ENCODE results near the gene MYO3B. TPM values are rescaled to one million over a fixed set of nuclear protein-coding genes. Genes with fewer than 3 reads are reported as not detected.

The MYO3B gene
- total and polyA plus RNA-seq, 2 donors (not counting 1 experiment from before 2014, with no cell fraction given) = not detected

DNA sequence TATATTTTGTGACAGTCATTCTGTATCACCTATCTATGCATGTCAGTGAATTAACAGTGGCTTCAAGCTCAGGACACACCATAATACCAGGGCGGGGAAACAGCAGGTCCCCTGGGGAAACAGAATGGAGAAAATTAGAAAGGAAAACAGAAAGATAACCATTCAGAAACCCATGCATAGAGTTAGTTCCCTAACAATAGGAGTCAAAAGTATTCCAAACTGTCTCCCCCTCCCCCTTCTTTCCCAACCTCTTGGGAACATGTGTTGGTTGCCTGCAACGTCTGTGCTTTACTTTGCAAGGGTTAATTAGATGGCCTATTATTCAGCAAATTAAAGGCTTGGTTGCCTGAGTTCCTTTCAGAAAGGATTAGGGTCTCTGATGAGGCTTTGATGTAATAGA, 176.4 kb downstream of the MYO3B start:
- no peak overlapping the region for H3K4me2 ChIP-seq (replicated peaks; ENCODE audit: low read depth, low read length, poor library complexity, severe bottlenecking)
- Mint-ChIP-seq H3K27ac (no peak overlapping the region), H3K4me3 (no peak overlapping the region), H3K27me3 (peaks cover 6% of the 10 kb centered on the region), H3K4me1 (no peaks in the 10 kb centered on the region), H3K9me3 (ENCODE audit: insufficient read depth) (no peaks in the 10 kb centered on the region)
- no peaks in the 10 kb centered on the region for H3K79me2 ChIP-seq (ENCODE audit: control insufficient read depth, insufficient read depth, low read length)
- POLR2A ChIA-PET = no interaction called here
- TF ChIP-seq EZH2 (IDR thresholded peaks at IDR 0.05; ENCODE audit: borderline replicate concordance, insufficient read depth, low read depth, low read length, poor library complexity, severe bottlenecking) = no peak
- TF ChIP-seq, protein P1, sequence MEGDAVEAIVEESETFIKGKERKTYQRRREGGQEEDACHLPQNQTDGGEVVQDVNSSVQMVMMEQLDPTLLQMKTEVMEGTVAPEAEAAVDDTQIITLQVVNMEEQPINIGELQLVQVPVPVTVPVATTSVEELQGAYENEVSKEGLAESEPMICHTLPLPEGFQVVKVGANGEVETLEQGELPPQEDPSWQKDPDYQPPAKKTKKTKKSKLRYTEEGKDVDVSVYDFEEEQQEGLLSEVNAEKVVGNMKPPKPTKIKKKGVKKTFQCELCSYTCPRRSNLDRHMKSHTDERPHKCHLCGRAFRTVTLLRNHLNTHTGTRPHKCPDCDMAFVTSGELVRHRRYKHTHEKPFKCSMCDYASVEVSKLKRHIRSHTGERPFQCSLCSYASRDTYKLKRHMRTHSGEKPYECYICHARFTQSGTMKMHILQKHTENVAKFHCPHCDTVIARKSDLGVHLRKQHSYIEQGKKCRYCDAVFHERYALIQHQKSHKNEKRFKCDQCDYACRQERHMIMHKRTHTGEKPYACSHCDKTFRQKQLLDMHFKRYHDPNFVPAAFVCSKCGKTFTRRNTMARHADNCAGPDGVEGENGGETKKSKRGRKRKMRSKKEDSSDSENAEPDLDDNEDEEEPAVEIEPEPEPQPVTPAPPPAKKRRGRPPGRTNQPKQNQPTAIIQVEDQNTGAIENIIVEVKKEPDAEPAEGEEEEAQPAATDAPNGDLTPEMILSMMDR (IDR thresholded peaks at IDR 0.05) = no peak
- H3K9me3 ChIP-seq (ENCODE audit: control extremely low read depth in 1 of 3, control insufficient read depth in 2 of 3, insufficient read depth in 1 of 3, low read length in 2 of 3) = no peaks in the 10 kb centered on the region
- no peaks in the 10 kb centered on the region for H4K20me1 ChIP-seq (ENCODE audit: control insufficient read depth, insufficient read depth, low read length, poor library complexity, severe bottlenecking)
- DNase-seq = no peak
- H3K36me3 ChIP-seq (replicated peaks in 1 of 2; ENCODE audit: control extremely low read depth in 1 of 2, control insufficient read depth in 1 of 2, extremely low read depth in 1 of 2, insufficient read depth in 2 of 2, low read length in 1 of 2) = no peaks in the 10 kb centered on the region
- no peak for ATAC-seq (ENCODE audit: low read depth)
- no peak overlapping the region for H3K27ac ChIP-seq (ENCODE audit: low read length in 2 of 2)
- intact Hi-C loops (cut with micrococcal nuclease) = no loop called here
- H2AFZ ChIP-seq (ENCODE audit: insufficient read depth, low read depth, low read length, poor library complexity, severe bottlenecking) = no peak overlapping the region
- no peak overlapping the region for H3K9ac ChIP-seq (ENCODE audit: low read length)
- H3K4me3 ChIP-seq (ENCODE audit: control extremely low read depth in 1 of 5, extremely low read depth in 1 of 5, insufficient read depth in 1 of 5, low read depth in 2 of 5, low read length in 4 of 5) = no peak overlapping the region
- CTCF ChIA-PET = no interaction called here
- no peaks in the 10 kb centered on the region for H3K4me1 ChIP-seq (ENCODE audit: control insufficient read depth in 2 of 2, insufficient read depth in 2 of 2, low read length in 2 of 2)
- no CpG with 5 or more reads among the region's 2 CpGs for WGBS (ENCODE audit: insufficient coverage)
- no peaks in the 10 kb centered on the region for H3K27me3 ChIP-seq (replicated peaks in 1 of 4; ENCODE audit: control extremely low read depth in 1 of 4, control insufficient read depth in 3 of 4, insufficient read depth in 4 of 4, low read length in 3 of 4)

DNA sequence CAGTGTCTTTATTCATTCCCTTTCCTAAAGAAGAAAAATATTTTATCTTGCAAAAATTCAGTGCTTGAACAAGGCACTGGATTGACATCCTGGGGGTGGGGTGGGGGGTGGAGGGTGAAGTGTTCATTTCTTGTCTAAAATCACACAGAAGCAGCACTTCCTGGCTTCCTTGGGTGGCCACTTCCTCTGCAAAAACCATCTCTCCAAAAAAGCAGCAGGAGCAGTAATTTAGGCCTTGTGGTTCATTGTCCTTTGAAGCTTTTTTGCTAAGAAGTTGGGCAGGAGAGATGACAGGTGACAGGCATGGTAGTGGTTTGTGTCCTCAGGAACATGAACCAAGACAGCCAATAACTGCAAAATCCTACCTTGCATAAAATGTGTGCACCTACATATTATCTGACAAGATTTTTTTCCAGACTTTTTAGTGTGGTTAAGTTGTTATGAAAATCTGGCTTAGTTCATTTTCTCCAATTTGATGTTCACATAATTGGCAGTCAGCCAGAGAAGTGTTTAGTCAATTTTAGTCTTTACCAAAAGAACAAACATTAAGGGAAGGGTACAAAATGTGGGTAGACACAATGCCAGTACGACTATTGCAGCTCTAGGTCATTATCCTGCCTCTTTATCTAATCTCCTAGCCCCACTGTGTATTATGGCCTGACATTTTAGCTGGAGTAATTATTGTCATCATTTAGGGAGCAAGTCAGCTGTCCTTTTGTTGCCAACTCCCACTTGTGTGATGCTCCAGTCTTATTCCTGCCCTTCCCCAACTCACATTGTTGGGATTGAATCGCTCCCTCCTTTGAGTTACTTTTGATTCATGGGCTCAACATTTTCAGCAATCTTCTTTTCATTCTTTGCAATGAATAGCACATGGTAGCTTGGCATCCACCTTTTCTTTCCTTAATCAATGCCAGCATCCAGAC, 177.2 kb downstream of the MYO3B start:
- Mint-ChIP-seq H3K9me3 (ENCODE audit: insufficient read depth) (no peaks in the 10 kb centered on the region), H3K4me1 (no peaks in the 10 kb centered on the region), H3K27me3 (peaks cover 6% of the 10 kb centered on the region), H3K27ac (no peak overlapping the region), H3K4me3 (no peak overlapping the region)
- Histone ChIP-seq H3K9me3 (ENCODE audit: control extremely low read depth in 1 of 3, control insufficient read depth in 2 of 3, insufficient read depth in 1 of 3, low read length in 2 of 3) (no peaks in the 10 kb centered on the region), H4K20me1 (ENCODE audit: control insufficient read depth, insufficient read depth, low read length, poor library complexity, severe bottlenecking) (no peaks in the 10 kb centered on the region), H3K27me3 (replicated peaks in 1 of 4; ENCODE audit: control extremely low read depth in 1 of 4, control insufficient read depth in 3 of 4, insufficient read depth in 4 of 4, low read length in 3 of 4) (no peaks in the 10 kb centered on the region), H3K4me2 (replicated peaks; ENCODE audit: low read depth, low read length, poor library complexity, severe bottlenecking) (no peak overlapping the region), H3K36me3 (replicated peaks in 1 of 2; ENCODE audit: control extremely low read depth in 1 of 2, control insufficient read depth in 1 of 2, extremely low read depth in 1 of 2, insufficient read depth in 2 of 2, low read length in 1 of 2) (no peaks in the 10 kb centered on the region), H2AFZ (ENCODE audit: insufficient read depth, low read depth, low read length, poor library complexity, severe bottlenecking) (no peak overlapping the region), H3K27ac (ENCODE audit: low read length in 2 of 2) (no peak overlapping the region), H3K4me3 (ENCODE audit: control extremely low read depth in 1 of 5, extremely low read depth in 1 of 5, insufficient read depth in 1 of 5, low read depth in 2 of 5, low read length in 4 of 5) (no peak overlapping the region), H3K9ac (ENCODE audit: low read length) (no peak overlapping the region), H3K4me1 (ENCODE audit: control insufficient read depth in 2 of 2, insufficient read depth in 2 of 2, low read length in 2 of 2) (no peaks in the 10 kb centered on the region), H3K79me2 (ENCODE audit: control insufficient read depth, insufficient read depth, low read length) (no peaks in the 10 kb centered on the region)
- intact Hi-C loops (cut with micrococcal nuclease) = no loop called here
- ATAC-seq (ENCODE audit: low read depth) = no peak
- no peak for DNase-seq
- 100% methylated on average over 1 of the region's 2 CpGs for WGBS (ENCODE audit: insufficient coverage)
- no peak for TF ChIP-seq EZH2 (IDR thresholded peaks at IDR 0.05; ENCODE audit: borderline replicate concordance, insufficient read depth, low read depth, low read length, poor library complexity, severe bottlenecking)
- TF ChIP-seq, protein P1 (IDR thresholded peaks at IDR 0.05) = no peak
- ChIA-PET POLR2A (no interaction called here), CTCF (no interaction called here)

Data from B cell (primary cell).